SK-N-SH treated with all-trans-retinoic acid at 6 μM for 48 hours (cell line): ENCODE measurements around the gene WDR17.

Experiments used
- CSRNP3 ChIP-seq: fragments of 250-450 bp; sonication (Bioruptor Pico); IDR thresholded peaks from 2 replicates; pipeline ENCODE4 v1.5.1; 2021; ENCODE audit warnings: mild to moderate bottlenecking, moderate library complexity
- RARB ChIP-seq: fragments of 250-450 bp; sonication (Bioruptor Pico); IDR thresholded peaks from 2 replicates; pipeline ENCODE4 v1.8.0; 2021; ENCODE audit warnings: mild to moderate bottlenecking, moderate library complexity
- SNAI2 ChIP-seq: fragments of 250-450 bp; sonication (Bioruptor Pico); IDR thresholded peaks from 2 replicates; pipeline ENCODE4 v1.5.0; 2020; ENCODE audit warnings: mild to moderate bottlenecking, moderate library complexity
- ZFP30 ChIP-seq: fragments of 450-650 bp; formaldehyde crosslinking; IDR thresholded peaks from 2 replicates; pipeline ENCODE4 v1.5.0; 2022; ENCODE audit warnings: mild to moderate bottlenecking, moderate library complexity
- ZNF565 ChIP-seq: fragments of 450-650 bp; formaldehyde crosslinking; conservative IDR thresholded peaks from 2 replicates; pipeline ENCODE4 v1.5.0; 2020; ENCODE audit warnings: low read depth, mild to moderate bottlenecking, moderate library complexity
- ZNF8 ChIP-seq: fragments of 450-650 bp; formaldehyde crosslinking; IDR thresholded peaks from 2 replicates; pipeline ENCODE4 v1.5.0; 2020; ENCODE audit warnings: mild to moderate bottlenecking, moderate library complexity

GRCh38 chr4:176020481-176021085, 45.1 kb upstream of the WDR17 start:
- TF ChIP-seq CSRNP3 (CRISPR knock-in tag): no peak
- no peak for TF ChIP-seq ZNF8 (CRISPR knock-in tag)
- TF ChIP-seq RARB (CRISPR knock-in tag): no peak
- TF ChIP-seq ZFP30 (CRISPR knock-in tag): no peak
- TF ChIP-seq ZNF565 (CRISPR knock-in tag): no peak
- TF ChIP-seq SNAI2: no peak
